SHP77 (cell line): ENCODE measurements around the gene P4HB.

ENCODE experiments used
- DNase-seq, 2 experiments: peaks; one replicate each; lab custom pipeline; 2025; lab: John Stamatoyannopoulos, UW

P4HB gene

DNA sequence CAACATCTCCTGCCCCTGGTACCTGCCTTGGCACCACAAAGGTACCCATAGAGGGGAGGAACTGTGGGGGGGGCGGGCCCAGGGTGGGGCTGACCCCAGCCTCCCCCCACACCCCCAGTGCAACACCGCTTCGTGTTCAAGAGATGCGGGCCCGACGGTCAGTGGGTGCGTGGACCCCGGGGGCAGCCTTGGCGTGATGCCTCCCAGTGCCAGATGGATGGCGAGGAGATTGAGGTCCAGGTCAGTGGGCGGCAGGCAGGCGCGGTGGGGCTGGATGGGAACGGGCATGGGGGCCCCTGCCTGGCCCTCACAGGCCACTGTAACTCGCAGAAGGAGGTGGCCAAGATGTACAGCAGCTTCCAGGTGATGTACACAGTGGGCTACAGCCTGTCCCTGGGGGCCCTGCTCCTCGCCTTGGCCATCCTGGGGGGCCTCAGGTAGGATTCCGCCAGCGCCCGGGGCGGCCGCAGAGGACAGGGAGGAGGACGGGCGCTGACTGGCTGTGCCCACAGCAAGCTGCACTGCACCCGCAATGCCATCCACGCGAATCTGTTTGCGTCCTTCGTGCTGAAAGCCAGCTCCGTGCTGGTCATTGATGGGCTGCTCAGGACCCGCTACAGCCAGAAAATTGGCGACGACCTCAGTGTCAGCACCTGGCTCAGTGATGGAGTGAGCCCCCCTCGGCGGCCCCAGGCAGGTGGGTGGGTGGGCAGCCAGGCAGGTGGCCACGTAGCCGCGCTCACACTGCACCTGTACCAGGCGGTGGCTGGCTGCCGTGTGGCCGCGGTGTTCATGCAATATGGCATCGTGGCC lies 49.2 kb downstream of the P4HB start:
- DNase-seq, result no peak

DNA sequence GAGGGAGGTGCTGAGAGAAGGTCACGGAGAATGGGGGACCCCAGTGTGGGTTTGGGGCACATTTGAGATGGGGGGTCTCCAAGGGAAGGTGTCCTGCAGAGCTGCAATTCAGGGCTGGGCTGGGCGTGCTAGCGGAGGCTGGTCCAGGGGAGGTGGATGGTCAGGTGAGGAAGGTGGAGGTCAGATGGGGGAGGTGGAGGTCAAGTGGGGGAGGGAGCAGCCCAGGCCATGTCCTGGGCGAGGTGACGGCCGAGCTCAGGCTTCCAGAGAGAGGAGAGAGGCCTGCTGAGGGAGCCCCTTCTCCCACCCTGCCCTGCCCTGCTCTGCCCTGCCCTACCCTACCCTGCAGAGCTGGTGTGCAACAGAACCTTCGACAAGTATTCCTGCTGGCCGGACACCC lies 49.9 kb downstream of the P4HB start:
- DNase-seq, result no peak

DNA sequence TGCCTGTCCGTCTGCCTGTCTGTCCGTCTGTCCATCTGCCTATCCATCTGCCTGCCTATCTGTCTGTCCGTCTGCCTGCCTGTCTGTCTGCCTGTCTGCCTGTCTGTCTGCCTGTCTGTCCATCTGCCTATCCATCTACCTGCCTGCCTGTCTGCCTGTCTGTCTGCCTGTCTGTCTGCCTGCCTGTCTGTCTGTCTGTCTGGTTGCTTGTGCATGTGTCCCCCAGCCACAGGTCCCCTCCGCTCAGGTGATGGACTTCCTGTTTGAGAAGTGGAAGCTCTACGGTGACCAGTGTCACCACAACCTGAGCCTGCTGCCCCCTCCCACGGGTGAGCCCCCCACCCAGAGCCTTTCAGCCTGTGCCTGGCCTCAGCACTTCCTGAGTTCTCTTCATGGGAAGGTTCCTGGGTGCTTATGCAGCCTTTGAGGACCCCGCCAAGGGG lies 50.8 kb downstream of the P4HB start:
- no peak for DNase-seq

DNA sequence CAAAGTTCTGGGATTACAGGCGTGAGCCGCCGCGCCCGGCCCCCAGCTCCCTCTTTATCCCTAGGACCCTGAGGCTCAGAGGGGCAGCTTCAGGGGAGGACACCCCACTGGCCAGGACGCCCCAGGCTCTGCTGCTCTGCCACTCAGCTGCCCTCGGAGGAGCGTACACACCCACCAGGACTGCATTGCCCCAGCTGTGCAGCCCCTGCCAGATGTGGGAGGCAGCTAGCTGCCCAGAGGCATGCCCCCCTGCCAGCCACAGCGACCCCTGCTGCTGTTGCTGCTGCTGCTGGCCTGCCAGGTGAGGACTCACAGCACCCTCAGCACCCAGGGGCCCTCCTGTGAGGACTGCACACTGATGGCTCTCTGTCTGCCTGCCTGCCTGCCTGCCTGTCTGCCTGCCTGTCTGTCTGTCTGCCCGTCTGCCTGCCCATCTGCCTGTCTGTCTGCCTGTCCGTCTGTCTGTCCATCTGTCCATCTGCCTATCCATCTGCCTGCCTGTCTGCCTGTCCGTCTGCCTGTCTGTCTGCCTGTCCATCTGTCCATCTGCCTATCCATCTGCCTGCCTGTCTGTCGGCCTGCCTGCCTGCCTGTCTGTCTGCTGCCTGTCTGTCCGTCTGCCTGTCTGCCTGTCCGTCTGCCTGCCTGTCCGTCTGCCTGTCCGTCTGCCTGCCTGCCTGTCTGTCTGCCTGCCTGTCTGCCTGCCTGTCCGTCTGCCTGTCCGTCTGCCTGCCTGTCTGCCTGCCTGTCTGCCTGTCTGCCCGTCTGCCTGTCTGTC lies 51.4 kb downstream of the P4HB start:
- DNase-seq, result peak in 1 of 2 experiments; percentile 27

DNA sequence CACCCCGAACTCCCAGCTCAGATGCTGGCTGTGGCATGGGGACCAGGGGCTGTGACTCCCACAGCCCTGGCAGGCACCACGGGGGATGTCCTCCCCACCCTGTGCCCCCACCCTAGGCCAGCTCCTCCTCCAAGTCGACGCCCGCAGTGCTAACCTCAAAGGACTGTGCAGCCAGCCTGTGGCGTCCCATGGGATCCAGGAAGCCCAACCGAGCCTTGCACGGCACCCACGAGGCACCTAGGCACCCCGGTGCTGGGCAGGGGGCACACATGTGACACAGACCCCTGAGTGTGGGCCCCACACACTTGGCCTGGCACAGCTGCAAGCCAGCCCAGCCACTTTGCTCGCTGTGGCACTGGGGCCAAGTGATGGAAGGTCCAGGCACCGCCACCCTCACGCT lies 52.5 kb downstream of the P4HB start:
- no peak for DNase-seq

DNA sequence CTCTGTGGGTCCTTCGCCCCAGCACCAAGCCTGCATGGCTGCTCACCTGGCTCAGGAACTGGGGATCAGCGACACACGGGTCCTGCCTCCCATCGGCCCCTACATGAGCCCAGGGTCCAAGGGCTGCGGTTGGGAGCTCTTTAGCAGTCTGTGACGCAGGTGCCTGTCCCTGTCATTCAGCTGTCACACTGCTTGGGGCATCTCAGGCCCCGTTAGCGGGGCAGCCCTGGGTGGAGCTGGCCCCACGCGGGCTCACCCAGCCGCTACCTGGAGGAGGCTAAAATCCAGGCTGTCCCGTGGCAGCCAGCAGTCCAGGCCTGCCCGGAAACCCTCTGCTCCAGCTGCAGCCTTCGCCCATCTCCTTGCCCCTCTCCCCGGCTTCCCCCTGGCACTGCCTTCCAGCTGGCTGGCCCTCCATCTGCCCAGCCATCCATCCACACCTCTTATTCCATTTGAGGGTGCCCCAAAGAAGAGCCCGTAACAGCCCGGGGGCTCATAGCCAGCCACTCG lies 53.1 kb downstream of the P4HB start:
- DNase-seq, result no peak

DNA sequence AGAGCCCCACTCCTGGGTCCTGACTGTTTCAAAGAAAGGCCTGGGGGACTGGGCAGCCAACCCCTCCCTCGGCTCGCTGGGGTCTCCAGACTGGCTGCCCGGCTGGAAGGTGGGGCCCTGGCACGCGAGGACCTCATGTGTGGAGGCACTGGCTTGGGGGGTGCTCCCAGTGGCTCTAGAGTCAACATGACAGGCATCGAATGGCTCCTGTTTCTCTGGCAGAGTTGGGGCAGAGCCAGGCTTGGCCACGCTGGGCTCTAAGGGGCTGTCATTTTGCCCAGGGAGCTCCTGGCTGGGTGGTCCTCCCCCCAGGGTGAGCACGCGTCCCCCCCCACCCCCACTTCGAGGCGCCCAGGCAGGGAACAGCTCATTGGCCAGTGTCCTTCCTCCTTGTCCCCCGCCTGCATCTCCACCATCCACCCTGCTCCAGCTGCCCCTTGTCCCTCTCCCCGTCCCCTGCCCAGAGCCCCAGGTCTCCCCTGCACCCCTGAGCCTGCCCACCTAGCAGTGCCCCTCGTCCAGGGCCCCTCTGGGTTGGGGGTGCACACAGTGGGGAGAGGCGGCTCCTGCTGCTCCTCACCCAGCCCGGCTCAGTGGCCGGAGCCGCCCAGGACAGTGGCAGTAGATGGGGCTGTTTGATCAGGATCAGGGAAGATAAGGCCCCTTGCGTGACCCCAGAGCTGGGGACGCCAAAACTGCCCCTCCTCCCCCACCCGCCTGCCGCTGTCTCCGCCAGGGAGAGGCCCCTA lies 53.7 kb downstream of the P4HB start:
- DNase-seq, result no peak

DNA sequence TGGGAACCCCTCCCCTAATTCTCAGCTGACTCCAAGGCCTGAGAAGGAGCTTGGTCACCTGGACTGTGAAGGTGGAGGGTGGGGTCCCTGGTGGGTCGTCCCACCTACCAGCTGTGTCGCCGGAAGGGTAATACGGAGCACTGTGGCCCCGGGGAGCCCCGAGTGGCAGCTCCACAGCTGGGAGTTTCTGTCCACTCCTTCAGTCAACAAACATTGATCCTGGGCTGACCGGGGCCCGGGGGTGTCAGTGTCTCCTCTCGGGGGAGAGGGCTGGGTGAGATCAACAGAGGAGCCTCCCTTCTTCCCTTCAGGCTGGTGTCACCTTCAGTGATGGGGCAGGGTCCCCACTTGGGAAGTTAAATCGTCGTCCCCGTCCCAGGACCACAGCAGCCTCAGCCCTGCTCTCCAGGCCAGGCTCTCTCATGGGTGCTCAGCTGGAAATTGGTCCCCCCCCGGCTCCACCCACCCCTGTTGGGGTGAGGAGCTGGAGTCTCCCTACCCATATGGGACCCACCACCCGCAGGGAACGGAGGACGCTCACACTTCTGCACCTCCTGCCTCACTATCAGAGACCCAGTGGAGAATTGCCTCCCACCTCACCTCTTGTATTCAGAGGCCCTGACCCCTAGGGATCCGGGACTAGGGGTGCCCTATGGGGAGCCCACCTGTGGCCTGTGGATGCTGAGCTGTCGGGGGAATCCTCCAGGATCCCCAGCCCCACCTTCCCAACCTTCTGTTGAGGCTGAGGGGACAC lies 54.5 kb downstream of the P4HB start:
- no peak for DNase-seq

DNA sequence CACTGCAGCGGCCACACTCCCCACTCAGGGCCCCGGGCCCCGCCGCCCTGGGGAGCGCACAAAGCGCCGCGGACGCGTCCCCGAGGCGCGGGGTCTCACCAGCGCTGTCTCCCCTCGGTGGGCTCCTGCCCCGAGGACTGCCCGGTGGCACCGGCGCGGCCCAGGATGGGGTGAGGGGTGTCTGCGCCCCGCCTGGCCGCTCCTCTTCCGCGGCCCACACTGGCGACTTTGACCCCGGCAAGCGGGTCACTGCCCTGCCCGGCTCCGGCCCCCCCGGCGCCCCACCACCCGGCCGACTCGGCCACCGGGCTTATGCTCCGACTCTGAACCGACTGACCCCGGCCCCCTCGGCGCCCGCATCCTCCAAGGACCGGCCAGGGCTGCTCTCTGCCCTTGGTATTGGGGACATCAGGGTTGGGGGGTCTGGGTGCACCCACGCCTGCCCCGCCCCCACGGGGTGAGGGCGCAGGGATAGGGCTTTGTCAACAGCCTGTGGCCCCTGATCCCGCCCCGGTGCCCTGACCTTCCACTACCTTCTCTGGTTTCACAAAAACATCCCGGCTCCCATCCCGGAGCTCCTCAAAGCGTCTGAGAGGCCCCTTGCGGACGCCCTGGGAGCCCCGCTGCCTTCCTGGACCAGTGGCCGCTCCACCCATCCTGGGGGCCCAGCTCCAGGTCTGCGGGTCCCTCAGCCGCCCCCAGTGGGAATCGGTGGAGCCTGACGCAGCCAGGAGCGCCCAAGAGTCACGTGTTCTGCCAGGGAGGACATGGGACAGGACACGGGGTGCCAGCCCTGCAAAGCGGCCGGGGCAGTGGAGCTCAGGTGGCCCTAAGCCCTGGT lies 55.6 kb downstream of the P4HB start:
- DNase-seq, result no peak

DNA sequence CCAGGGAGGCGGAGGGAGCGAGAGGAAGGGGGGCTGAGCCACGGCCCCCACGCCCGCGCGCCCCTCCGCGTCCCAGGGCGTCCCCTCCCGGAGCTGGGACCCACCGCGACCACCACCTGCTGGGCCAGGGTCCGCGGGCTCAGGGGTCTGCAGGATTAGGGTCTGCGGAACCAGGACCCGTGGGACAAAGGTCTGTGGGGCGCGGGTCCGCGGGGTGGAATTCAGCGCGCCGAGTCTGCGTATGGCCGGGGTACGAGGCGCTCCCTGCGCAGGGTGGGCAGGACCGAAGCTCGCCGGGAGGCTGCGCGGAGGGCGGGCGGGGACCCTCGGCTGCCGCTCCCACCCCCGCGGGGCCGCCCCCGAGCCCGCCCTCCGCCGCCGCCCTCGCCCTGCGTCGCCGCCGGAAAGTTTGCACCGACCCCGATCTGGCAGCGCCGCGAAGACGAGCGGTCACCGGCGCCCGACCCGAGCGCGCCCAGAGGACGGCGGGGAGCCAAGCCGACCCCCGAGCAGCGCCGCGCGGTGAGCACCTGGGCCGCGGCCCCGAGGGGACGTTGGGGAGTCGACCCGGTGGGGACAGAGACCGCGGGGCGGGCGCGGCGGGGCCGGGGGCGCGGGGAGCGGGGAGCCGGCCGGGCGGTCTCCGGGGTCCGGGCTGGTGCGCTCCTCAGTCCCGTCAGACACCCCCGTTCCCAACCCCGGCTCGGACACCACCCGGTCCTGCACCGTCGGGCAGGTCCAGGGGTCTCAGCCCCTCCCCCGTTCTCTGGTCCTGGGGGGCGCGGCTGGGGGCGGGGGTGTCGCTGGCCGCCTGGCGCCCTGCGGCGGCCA lies 56.4 kb downstream of the P4HB start, which contains the start of gene GCGR:
GCGR (plus strand) TSS at position 423 of the 831 bp plus-strand sequence. CDS start 4,869 bp downstream, outside the sequence.
- no peak for DNase-seq

DNA sequence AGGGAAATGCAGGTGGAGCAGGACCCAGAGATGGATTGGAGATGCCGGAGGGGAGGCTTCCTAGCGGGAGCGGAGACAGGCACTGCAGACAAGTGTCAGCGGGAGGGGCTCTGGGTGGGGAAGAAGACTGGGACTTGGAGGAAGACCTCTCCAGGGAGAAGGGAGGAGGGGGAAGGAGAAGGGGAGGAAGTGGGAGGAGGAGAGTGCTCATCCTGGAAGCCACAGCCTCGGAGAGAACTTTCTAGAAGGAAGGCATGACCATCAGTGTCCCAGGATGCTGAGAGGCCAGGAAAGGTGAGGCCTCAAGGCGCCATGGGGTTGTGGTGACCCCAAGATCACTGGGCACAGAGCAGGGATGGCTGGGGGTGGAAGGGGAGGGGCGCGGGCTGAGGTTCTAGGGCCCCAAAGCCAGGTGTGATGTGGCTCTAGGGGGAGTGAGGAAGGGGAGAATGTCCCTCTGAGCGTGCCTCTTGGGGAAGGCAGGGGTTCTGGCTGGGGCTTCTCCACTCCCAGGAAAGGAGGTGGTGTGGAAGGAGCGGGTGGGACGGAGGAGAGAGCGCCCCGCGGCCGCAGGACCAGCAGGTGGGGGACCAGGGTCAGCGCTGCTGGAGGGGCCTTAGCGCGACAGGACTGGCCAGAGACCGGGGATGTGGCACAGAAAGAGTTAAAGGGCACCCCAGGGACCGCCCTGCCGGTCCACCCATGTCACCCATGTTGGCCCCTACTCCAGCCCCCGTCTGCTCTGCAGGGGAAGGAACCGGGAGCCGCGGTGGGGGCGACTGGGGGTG lies 57.3 kb downstream of the P4HB start:
- DNase-seq, result no peak

DNA sequence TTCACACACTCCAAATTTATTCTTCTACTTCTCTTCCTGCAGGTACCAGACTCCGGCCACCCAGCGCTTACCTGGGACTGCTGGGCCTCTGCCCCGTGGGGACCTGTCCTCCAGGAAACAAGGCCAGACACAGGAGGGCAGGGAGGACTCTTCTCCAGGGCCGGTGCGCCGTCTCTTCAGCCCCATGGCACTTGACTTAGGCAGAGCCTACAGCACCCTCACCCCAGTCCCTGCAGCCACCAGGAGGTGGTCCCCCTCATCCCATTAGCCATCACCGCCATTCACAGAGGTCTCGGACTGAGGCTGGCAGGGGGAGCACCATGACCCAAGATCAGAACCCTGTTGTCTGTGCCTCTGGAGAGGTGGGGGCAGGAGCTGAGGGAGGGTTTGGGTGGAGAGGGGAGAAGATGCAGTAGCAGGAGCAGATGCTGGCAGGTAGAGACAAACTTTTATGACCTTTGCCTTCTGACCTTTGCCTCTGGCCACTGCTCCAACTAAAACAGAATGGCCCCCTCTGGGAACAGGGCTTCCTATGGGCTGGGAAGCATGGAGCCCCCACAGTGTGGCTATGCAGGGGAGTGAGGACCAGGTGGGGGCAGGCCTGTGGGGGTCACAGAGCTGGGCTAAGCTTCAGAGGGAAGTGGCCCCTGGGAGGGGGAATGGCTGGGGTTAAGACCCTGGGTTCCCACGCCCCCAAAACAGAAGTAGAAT lies 58.1 kb downstream of the P4HB start:
- no peak for DNase-seq

DNA sequence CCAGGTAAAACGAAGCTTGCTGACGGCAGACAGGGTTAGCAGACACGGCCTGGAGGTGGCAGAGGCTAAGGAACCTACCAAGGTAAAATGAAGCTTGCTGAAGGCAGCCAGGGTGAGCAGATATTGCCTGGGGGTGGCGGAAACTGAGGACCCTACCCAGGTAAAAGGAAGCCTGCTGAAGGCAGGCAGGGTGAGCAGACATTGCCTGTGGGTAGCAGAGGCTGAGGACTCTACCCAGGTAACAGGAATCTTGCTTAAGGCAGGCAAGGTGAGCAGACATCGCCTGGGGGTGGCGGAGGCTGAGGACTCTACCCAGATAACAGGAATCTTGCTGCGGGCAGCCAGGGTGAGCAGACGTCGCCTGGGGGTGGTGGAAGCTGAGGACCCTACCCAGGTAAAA lies 59.0 kb downstream of the P4HB start:
- DNase-seq, result no peak

DNA sequence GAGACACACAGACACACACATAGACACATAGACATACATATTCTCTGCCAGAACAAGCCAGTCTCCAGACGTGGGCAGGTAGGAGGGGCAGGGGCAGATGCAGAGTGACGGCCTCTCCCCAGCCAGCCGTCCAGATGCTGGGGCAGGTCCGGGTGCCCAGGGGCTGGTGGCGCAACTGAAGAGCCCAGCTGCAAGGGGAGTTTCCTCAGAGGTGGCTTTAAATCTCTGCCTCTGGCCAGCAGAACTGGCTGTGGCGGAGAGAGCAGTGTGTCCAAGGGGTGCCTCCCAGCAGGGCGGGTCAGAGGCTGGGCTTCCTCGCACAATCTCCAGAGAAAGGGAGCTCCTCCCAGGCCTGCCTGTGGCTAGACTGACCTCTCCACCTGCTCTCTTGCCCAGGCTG lies 65.8 kb downstream of the P4HB start:
- DNase-seq, result peak in 1 of 2 experiments; percentile 27

DNA sequence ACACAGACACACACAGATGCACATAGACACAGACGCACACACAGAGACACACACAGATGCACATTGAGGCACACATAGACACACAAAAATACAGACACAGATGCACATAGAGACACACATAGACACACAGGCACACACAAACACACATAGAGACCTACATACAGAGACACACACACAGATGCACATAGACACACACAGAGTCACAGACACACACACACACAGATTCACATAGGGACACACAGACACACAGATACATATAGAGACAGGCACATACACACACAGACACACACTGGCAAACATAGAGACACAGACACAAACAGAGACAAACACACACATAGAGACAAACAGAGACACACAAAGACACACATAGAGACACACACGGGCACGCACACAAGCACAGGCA lies 66.3 kb downstream of the P4HB start:
- no peak for DNase-seq
